ENCODE measurements around the gene TRIO. TPM values are rescaled to one million over a fixed set of nuclear protein-coding genes. Genes with fewer than 3 reads are reported as not detected.

The TRIO gene
- total RNA-seq, 4 donors from 2014 or later, result 186 to 388 (median 285) TPM

DNA sequence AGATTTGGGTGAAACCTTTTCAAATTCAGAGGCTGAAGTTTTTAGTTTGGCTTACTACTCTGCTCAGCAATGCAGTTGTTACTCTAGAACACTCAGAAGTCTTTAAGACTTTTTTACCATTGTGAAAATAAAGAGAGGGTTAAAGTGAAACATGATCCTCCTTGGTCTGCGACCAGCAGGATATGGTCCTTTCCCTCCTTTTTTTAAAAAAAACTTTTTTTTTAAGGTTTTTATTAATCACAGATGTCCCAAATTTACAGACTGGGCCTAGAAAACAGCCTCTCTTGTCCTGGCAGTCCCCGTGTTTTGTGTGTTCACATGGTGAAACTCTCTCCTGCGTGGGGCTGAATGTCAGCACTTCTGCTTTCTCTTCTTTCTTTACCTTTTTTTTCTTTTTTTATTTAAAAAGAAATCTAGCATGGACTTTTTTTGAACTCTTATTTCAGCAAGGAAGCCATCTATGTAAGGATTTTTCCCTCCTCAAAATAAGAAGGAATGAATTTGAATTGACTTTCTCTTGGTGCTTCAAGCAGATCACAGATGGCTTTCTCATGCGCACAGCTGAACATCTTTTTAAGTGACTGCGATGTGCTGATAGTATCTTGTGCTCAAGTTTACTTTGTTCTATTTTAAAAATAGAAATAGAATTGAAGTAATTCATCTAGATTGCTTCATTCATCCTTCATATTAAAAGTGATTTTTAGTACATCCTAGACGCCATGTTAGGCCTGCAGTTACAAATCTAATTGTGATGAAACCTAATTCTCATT lies 309.7 kb downstream of the TRIO start:
- TF ChIP-seq POLR2A (IDR thresholded peaks at IDR 0.05) (no peak), EP300 (IDR thresholded peaks at IDR 0.05; ENCODE audit: low read depth) (no peak), POLR2AphosphoS5 (IDR thresholded peaks at IDR 0.05) (no peak)
- TF ChIP-seq, protein P1, sequence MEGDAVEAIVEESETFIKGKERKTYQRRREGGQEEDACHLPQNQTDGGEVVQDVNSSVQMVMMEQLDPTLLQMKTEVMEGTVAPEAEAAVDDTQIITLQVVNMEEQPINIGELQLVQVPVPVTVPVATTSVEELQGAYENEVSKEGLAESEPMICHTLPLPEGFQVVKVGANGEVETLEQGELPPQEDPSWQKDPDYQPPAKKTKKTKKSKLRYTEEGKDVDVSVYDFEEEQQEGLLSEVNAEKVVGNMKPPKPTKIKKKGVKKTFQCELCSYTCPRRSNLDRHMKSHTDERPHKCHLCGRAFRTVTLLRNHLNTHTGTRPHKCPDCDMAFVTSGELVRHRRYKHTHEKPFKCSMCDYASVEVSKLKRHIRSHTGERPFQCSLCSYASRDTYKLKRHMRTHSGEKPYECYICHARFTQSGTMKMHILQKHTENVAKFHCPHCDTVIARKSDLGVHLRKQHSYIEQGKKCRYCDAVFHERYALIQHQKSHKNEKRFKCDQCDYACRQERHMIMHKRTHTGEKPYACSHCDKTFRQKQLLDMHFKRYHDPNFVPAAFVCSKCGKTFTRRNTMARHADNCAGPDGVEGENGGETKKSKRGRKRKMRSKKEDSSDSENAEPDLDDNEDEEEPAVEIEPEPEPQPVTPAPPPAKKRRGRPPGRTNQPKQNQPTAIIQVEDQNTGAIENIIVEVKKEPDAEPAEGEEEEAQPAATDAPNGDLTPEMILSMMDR (IDR thresholded peaks at IDR 0.05), result no peak
- in situ Hi-C loops (cut with MboI; ENCODE audit: low pct_ligation_motif_present in 1 of 4, low pct_unique_long_range_greater_than_20kb in 1 of 4, low sequenced_read_pairs in 3 of 4) (no loop called here), intact Hi-C loops (cut with DNase I; ENCODE audit: low total_unique reads) (no loop called here)
- DNase-seq, result no peak
- Histone ChIP-seq H3K27me3 (no peaks in the 10 kb centered on the region), H3K9me3 (no peaks in the 10 kb centered on the region), H3K36me3 (no peaks in the 10 kb centered on the region), H3K4me1 (peaks cover 9 to 21% (median 14%) of the 10 kb centered on the region in 4 donors), H3K4me3 (no peak overlapping the region), H3K27ac (peak overlapping the region; percentile 3 to 34 (median 20))
- 68 to 85% methylated on average over 6 of the region's 6 CpGs for WGBS, 2 donors (ENCODE audit: low coverage in 1 of 2)

DNA sequence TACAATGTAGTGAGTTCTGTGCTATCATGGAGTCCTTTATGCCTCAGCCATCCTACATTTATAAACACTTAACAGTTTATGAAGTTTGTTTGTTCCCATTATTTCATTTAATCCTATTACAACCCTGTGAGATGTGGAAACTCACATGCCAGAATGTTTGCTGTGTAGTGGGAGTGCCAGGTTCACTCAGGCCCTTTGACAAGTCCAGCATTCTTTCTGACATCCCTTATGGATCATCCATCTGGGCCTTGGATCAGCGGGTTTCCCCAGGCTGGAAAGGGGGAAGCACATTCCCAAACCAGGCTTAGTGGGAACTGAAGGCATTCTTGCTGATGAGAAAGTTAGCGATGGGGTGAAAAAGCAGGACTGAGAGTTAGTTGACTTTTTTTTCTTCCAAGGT lies 310.3 kb downstream of the TRIO start:
- 87 to 100% methylated on average over 1 to 2 of the region's 2 CpGs for WGBS, 2 donors (ENCODE audit: low coverage in 1 of 2)
- TF ChIP-seq POLR2AphosphoS5 (IDR thresholded peaks at IDR 0.05), result no peak
- no peak for TF ChIP-seq EP300 (IDR thresholded peaks at IDR 0.05; ENCODE audit: low read depth)
- no peak for TF ChIP-seq POLR2A (IDR thresholded peaks at IDR 0.05)
- TF ChIP-seq, protein P1 (IDR thresholded peaks at IDR 0.05), result no peak
- in situ Hi-C loops (cut with MboI; ENCODE audit: low pct_ligation_motif_present in 1 of 4, low pct_unique_long_range_greater_than_20kb in 1 of 4, low sequenced_read_pairs in 3 of 4), result no loop called here
- Histone ChIP-seq H3K36me3 (no peaks in the 10 kb centered on the region), H3K4me3 (no peak overlapping the region), H3K9me3 (no peaks in the 10 kb centered on the region), H3K4me1 (peaks cover 3 to 15% (median 8%) of the 10 kb centered on the region in 4 donors), H3K27ac (peak overlapping the region in 2 of 4 donors; percentile 16 to 18), H3K27me3 (no peaks in the 10 kb centered on the region)
- no peak for DNase-seq
- intact Hi-C loops (cut with DNase I; ENCODE audit: low total_unique reads), result no loop called here

DNA sequence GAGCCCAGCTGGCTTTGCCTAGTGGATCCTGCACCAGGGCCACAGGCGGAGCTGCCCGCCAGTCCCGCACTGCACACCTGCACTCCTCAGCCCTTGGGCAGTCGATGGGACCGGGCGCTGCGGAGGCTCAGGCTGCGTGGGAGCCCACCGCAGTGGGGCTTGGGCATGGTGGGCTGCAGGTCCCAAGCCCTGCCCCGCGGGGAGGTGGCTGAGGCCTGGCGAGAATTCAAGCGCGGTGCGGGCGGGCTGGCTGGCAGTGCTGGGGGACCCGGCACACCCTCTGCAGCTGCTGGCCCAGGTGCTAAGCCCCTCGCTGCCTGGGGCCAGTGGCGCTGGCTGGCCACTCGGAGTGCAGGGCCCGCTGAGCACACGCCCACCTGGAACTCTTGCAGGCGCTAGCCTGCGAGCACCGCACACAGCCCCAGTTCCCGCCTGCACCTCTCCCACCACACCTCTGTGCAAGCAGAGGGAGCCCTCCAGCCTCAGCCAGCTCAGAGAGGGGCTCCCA lies 312.7 kb downstream of the TRIO start:
- no peaks in the 10 kb centered on the region for H3K9me3 ChIP-seq
- DNase-seq, result no peak
- 96% methylated on average over 26 of the region's 26 CpGs; no CpG with 5 or more reads in 1 of the 2 donors for WGBS, 2 donors (ENCODE audit: low coverage in 1 of 2)
- H3K27ac ChIP-seq, result no peak overlapping the region
- H3K36me3 ChIP-seq, result peaks cover 0 to 8% (median 2%) of the 10 kb centered on the region in 4 donors
- in situ Hi-C loops (cut with MboI; ENCODE audit: low pct_ligation_motif_present in 1 of 4, low pct_unique_long_range_greater_than_20kb in 1 of 4, low sequenced_read_pairs in 3 of 4) (no loop called here), intact Hi-C loops (cut with DNase I; ENCODE audit: low total_unique reads) (no loop called here)
- H3K4me3 ChIP-seq, result no peak overlapping the region
- TF ChIP-seq, protein P1 (IDR thresholded peaks at IDR 0.05), result no peak
- TF ChIP-seq EP300 (IDR thresholded peaks at IDR 0.05; ENCODE audit: low read depth), result no peak
- TF ChIP-seq POLR2AphosphoS5 (IDR thresholded peaks at IDR 0.05), result no peak
- TF ChIP-seq POLR2A (IDR thresholded peaks at IDR 0.05), result no peak
- H3K4me1 ChIP-seq, result no peaks in the 10 kb centered on the region
- no peaks in the 10 kb centered on the region for H3K27me3 ChIP-seq

DNA sequence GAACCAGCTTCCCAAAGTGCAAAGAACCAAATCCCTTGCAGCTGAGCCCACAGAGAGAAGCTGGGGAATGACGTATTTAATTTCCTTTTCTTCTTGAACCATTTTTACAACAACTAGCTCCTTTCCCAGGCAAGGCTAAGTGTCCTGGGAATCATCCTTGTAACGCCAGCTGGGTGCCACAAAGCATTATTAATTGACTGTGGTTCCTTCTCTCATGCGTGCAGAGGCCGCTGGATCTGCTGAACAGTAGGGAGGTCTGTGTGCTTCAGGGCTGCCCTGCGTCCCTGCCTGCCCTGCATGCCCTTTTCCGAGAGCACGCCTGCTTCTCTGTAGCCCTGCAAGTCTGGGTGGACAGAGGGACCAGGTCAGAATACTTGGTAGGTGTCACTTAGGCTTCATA lies 314.3 kb downstream of the TRIO start:
- H3K36me3 ChIP-seq, result peaks cover 0 to 16% (median 7%) of the 10 kb centered on the region in 4 donors
- intact Hi-C loops (cut with DNase I; ENCODE audit: low total_unique reads) (no loop called here), in situ Hi-C loops (cut with MboI; ENCODE audit: low pct_ligation_motif_present in 1 of 4, low pct_unique_long_range_greater_than_20kb in 1 of 4, low sequenced_read_pairs in 3 of 4) (no loop called here)
- H3K27me3 ChIP-seq, result no peaks in the 10 kb centered on the region
- TF ChIP-seq, protein P1 (IDR thresholded peaks at IDR 0.05), result no peak
- no peak for TF ChIP-seq POLR2AphosphoS5 (IDR thresholded peaks at IDR 0.05)
- no peak for TF ChIP-seq EP300 (IDR thresholded peaks at IDR 0.05; ENCODE audit: low read depth)
- TF ChIP-seq POLR2A (IDR thresholded peaks at IDR 0.05), result no peak
- H3K4me1 ChIP-seq, result no peaks in the 10 kb centered on the region
- WGBS, 2 donors (ENCODE audit: low coverage in 1 of 2), result 80 to 100% methylated on average over 3 to 7 of the region's 7 CpGs
- no peak for DNase-seq
- no peaks in the 10 kb centered on the region for H3K9me3 ChIP-seq
- H3K27ac ChIP-seq, result no peak overlapping the region
- no peak overlapping the region for H3K4me3 ChIP-seq

Measured in transverse colon (tissue), 4 donors.